Dedifferentiated amniotic fluid mesenchymal stem cell (primary cell): ENCODE data around the gene CDH12.
"Not testable (repeated sequence)": the region's sequence is repeated elsewhere in the genome, so short reads cannot be mapped to it uniquely, and the experiment has no call there.

Experiments
- DNase-seq: peaks from one replicate; pipeline ENCODE4 v3.0.0-alpha.2; 2016; ENCODE audit errors: extremely low spot score

CDH12 gene

GRCh38 chr5:22293147-22293546 is 560.0 kb downstream of the CDH12 start:
- DNase-seq: no peak

GRCh38 chr5:22278164-22278563 is 575.0 kb downstream of the CDH12 start:
- no peak for DNase-seq

DNA sequence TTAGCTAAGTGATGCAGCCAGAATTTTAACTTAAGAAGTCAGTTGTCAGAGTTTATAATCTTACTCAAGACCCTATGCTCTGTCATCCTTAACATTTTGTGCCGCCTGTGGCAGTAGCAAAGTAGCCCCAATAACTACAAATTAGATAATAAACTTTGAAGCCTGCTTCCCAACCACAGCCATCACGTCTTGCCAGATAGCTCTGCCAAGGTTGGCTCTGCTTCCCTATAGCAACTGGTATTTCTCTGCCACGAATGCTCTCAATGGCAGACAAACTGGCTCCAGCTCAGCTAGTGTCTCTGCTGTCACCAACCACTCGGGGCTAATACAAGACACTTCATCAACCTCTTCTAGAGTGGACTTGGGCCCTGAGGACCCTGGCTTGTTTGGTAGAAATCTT is 576.1 kb downstream of the CDH12 start:
- no peak for DNase-seq

DNA sequence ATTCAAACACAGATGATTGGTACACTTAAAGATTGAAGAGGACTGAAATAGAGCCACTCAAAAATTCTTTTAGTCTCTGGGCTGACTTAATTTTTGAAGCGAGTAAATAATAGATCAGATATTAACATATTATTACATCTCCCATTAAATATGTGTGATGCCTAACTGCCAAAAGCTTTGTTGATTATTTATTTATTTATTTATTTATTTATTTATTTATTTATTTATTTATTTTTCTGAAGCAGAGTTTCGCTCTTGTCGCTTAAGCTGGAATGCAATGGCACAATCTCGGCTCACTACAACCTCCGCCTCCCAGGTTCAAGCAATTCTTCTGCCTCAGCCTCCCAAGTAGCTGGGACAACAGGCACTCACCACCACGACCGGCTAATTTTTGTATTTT is 587.3 kb downstream of the CDH12 start:
- not testable (repeated sequence) for DNase-seq

GRCh38 chr5:22258139-22258538 is 595.0 kb downstream of the CDH12 start:
- no peak for DNase-seq

DNA sequence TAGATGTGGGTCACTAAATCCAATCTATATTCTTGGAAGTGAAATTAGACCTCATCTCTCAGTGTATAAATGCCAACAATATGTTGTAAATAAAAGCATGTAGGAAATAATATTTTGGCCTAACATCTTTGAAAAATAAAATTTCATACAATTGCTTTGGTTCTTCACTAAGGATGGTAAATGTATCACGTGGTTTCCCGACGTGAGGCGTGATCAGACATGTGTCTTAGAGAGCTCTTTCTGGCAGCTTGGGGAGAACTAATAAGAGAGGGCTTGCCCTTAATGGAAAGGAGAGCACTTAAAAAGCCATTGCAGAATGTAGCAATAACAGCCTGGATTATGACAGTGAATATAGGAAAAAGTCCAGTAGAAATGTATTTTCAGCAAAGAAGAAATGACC is 602.6 kb downstream of the CDH12 start:
- DNase-seq: no peak

GRCh38 chr5:22249209-22249729 is 603.9 kb downstream of the CDH12 start:
- DNase-seq: no peak

- DNase-seq: no peak
Observed at GRCh38 chr5:22245770-22246169, 607.4 kb downstream of the CDH12 start.

- DNase-seq: no peak
Observed at GRCh38 chr5:22242532-22242931, 610.6 kb downstream of the CDH12 start.

DNA sequence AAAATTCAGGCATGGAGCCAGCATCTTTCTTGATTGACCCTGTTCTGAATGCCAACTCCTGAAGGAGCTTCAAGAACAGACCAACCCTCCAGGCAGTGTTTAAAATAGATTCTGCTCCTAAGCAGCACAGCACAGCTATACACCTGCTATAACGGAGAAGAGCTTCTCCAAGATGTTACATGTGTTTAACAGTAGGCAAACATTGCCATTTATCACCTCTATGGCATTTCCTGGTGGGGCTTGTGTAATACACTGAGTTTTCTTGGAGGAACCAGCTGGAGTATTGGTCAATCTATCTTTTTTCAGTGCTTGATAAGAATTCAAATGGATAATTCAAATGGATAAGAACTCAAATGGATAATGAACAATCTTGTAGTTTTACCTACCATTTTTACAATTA is 615.1 kb downstream of the CDH12 start:
- no peak for DNase-seq

DNA sequence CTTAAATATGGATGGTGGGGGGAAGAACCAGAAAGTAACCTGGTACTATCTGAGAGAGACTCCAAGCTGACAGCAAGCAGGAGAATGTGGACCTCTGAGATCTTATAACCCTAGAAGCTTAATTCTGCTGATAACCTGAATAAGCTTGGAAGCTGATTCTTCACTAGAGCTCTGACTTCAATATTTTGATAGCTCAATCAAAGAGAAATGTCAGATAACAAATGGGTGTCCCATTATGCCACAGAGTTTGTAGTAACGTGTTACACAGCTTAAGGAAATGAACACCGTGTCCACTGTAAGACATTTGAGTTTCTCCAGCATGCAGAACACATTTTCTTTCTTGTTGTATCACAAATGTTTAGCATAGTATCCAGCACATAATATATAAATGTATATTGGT is 626.7 kb downstream of the CDH12 start:
- no peak for DNase-seq

- DNase-seq: no peak
Observed at GRCh38 chr5:22223079-22223478, 630.1 kb downstream of the CDH12 start.

- not testable (repeated sequence) for DNase-seq
Observed at GRCh38 chr5:22213703-22214495, 639.2 kb downstream of the CDH12 start.

DNA sequence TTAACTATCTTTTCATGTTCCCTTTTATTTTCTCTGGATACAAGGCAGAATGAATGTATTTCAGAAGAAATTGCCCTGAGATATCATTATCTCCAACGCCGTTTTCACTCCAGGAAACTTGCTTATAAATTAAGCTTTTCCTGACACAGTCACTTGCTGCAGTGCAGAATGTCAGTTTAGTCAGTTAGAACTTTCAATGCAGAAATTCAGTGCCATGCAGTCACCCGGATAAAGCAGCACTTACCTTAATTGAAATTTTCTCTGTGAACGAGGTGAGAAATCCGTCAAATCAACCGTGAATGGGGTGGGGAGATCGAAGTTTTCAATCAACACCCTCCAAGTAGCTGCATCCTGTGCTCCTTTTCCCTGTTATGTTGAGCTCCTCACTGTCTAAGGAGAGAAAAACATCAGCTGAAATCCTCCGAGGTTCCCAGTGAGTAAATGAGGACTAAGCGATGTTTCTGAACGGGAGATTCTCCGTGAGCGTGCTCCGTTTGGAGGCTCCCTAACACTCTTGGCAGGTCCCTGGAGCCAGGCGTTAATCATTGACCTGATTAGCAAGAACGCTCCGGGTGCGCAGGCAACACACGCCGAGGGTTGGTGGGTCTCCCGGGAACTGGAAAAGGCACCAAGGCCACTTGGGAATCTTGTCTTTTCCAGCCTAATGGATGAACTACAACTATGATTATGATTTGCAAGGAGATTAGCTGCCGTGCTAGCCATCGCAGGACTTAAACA is 640.7 kb downstream of the CDH12 start:
- not testable (repeated sequence) for DNase-seq

- DNase-seq: not testable (repeated sequence)
Observed at GRCh38 chr5:22208463-22208862, 644.7 kb downstream of the CDH12 start.

DNA sequence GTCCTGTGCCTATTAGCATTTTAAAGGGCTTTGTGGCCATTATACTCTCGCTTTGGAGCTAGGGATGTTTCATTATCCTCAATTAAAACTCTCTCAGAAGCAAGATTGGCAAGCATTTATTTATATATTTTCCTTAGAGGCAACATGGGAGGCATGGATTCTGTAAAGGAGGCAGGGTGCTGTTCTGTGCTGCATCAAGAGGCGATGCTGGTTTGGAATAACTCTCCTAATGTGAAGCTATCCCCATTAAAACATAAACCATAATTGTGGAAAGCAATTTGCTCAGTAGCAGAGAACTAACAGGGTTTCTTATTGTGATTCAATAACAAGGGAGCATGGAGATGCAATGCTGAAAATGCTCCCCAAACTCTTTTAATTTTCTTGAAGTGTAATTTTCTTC is 664.5 kb downstream of the CDH12 start:
- not testable (repeated sequence) for DNase-seq

GRCh38 chr5:22187632-22188228 is 665.4 kb downstream of the CDH12 start:
- not testable (repeated sequence) for DNase-seq

DNA sequence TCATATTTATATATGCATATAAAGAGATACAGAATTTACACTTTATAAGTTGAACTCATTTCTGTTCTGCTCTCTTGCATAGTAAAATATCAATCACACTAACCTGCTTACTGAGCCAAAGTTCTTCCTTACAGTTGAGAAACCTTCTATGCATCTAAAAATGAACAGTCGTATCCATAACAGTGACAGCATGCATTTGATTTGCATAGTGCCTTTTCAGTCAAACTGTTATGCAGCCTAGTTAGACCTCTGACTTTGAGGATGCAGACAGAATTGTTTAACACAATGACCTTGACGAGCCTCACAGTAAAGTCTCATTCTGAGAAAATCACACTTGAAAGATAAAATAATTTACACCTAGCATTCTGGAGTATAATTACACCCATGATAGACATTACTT is 683.9 kb downstream of the CDH12 start:
- DNase-seq: not testable (repeated sequence)

- not testable (repeated sequence) for DNase-seq
Observed at GRCh38 chr5:22168704-22169103, 684.4 kb downstream of the CDH12 start.

- not testable (repeated sequence) for DNase-seq
Observed at GRCh38 chr5:22165931-22166330, 687.2 kb downstream of the CDH12 start.

GRCh38 chr5:22164910-22165748 is 688.0 kb downstream of the CDH12 start:
- DNase-seq: not testable (repeated sequence)

- DNase-seq: not testable (repeated sequence)
Observed at GRCh38 chr5:22156953-22157352, 696.2 kb downstream of the CDH12 start.
